Large intestine (tissue), 3 donors: ENCODE results near the gene SEPHS1. TPM values are rescaled to one million over a fixed set of nuclear protein-coding genes. Genes with fewer than 3 reads are reported as not detected.

Source experiments
- DNase-seq, 2 donors: peaks; one replicate each; pipeline versions ENCODE4 v3.0.0 to v3.0.0-alpha.2; 2013
- H3K27ac ChIP-seq: one replicate; pipeline ENCODE4 v1.5.1; 2013; ENCODE audit warnings: low read length
- H3K27me3 ChIP-seq: 2 replicates; pipeline ENCODE4 v1.6.1; 2013; ENCODE audit warnings: low read length; ENCODE audit not compliant: control insufficient read depth, insufficient read depth
- H3K36me3 ChIP-seq: 2 replicates; pipeline ENCODE4 v1.6.1; 2013; ENCODE audit warnings: low read length; ENCODE audit not compliant: control insufficient read depth, insufficient read depth
- H3K4me1 ChIP-seq: one replicate; pipeline ENCODE4 v1.6.1; 2013; ENCODE audit warnings: low read length; ENCODE audit not compliant: control insufficient read depth, insufficient read depth
- H3K4me3 ChIP-seq: one replicate; pipeline ENCODE4 v1.5.1; 2013; ENCODE audit warnings: low read length
- H3K9me3 ChIP-seq: one replicate; pipeline ENCODE4 v1.6.1; 2013; ENCODE audit warnings: mild to moderate bottlenecking, low read depth, low read length, moderate library complexity; ENCODE audit not compliant: control insufficient read depth
- WGBS: methylation state at CpG from one replicate; pipeline ENCODE4 v1.1.5; 2013; ENCODE audit warnings: low lambda C conversion rate; ENCODE audit not compliant: insufficient coverage; 5-methylcytosine and 5-hydroxymethylcytosine counted together
- polyA plus RNA-seq: library from polyadenylated mRNA; unstranded; fragments of 120-200 nt; gene quantifications from one replicate; pipeline ENCODE4 v1.2.1, GENCODE V29; 2013

SEPHS1 gene
- polyA plus RNA-seq, 1 donor: 51.3 TPM

- Histone ChIP-seq H3K27me3 (no peaks in the 10 kb centered on the region), H3K36me3 (peaks cover 65% of the 10 kb centered on the region), H3K27ac (no peak overlapping the region), H3K4me1 (no peaks in the 10 kb centered on the region), H3K9me3 (no peaks in the 10 kb centered on the region), H3K4me3 (no peak overlapping the region)
- no CpG with 5 or more reads among the region's 3 CpGs for WGBS
- DNase-seq: no peak
Observed at GRCh38 chr10:13329565-13329964, 18.5 kb downstream of the SEPHS1 start.

- peaks cover 62% of the 10 kb centered on the region for H3K36me3 ChIP-seq
- no peak overlapping the region for H3K4me3 ChIP-seq
- H3K9me3 ChIP-seq: no peaks in the 10 kb centered on the region
- WGBS: 83% methylated on average over 1 of the region's 10 CpGs
- H3K27me3 ChIP-seq: no peaks in the 10 kb centered on the region
- H3K4me1 ChIP-seq: no peaks in the 10 kb centered on the region
- no peak for DNase-seq
- H3K27ac ChIP-seq: no peak overlapping the region
Observed at GRCh38 chr10:13328613-13329012, 19.5 kb downstream of the SEPHS1 start.

GRCh38 chr10:13328126-13328525 lies 20.0 kb downstream of the SEPHS1 start:
- WGBS: no CpG with 5 or more reads among the region's 5 CpGs
- H3K4me3 ChIP-seq: no peak overlapping the region
- H3K9me3 ChIP-seq: no peaks in the 10 kb centered on the region
- H3K4me1 ChIP-seq: no peaks in the 10 kb centered on the region
- peaks cover 60% of the 10 kb centered on the region for H3K36me3 ChIP-seq
- no peak overlapping the region for H3K27ac ChIP-seq
- DNase-seq: no peak
- no peaks in the 10 kb centered on the region for H3K27me3 ChIP-seq

- WGBS: no CpG with 5 or more reads among the region's 3 CpGs
- H3K4me1 ChIP-seq: no peaks in the 10 kb centered on the region
- H3K9me3 ChIP-seq: no peaks in the 10 kb centered on the region
- H3K27ac ChIP-seq: no peak overlapping the region
- peaks cover 62% of the 10 kb centered on the region for H3K36me3 ChIP-seq
- H3K27me3 ChIP-seq: no peaks in the 10 kb centered on the region
- no peak for DNase-seq
- H3K4me3 ChIP-seq: no peak overlapping the region
Observed at GRCh38 chr10:13327534-13327933, 20.6 kb downstream of the SEPHS1 start.

GRCh38 chr10:13322615-13323148 lies 25.4 kb downstream of the SEPHS1 start:
- no peak for DNase-seq
- Histone ChIP-seq H3K27me3 (no peaks in the 10 kb centered on the region), H3K36me3 (peaks cover 65% of the 10 kb centered on the region), H3K4me3 (no peak overlapping the region), H3K4me1 (no peaks in the 10 kb centered on the region), H3K9me3 (no peaks in the 10 kb centered on the region), H3K27ac (no peak overlapping the region)
- WGBS: no CpG with 5 or more reads among the region's 24 CpGs

GRCh38 chr10:13321576-13321975 lies 26.5 kb downstream of the SEPHS1 start:
- peaks cover 64% of the 10 kb centered on the region for H3K36me3 ChIP-seq
- no peaks in the 10 kb centered on the region for H3K9me3 ChIP-seq
- no peak overlapping the region for H3K27ac ChIP-seq
- no peaks in the 10 kb centered on the region for H3K4me1 ChIP-seq
- H3K27me3 ChIP-seq: no peaks in the 10 kb centered on the region
- 100% methylated on average over 1 of the region's 13 CpGs for WGBS
- DNase-seq: no peak
- no peak overlapping the region for H3K4me3 ChIP-seq

- Histone ChIP-seq H3K4me3 (no peak overlapping the region), H3K9me3 (no peaks in the 10 kb centered on the region), H3K27me3 (no peaks in the 10 kb centered on the region), H3K27ac (no peak overlapping the region), H3K36me3 (peaks cover 48% of the 10 kb centered on the region), H3K4me1 (no peaks in the 10 kb centered on the region)
- no peak for DNase-seq
- WGBS: no CpG with 5 or more reads among the region's 7 CpGs
Observed at GRCh38 chr10:13319166-13319565, 28.9 kb downstream of the SEPHS1 start.

GRCh38 chr10:13317474-13317873 lies 30.6 kb downstream of the SEPHS1 start:
- peaks cover 35% of the 10 kb centered on the region for H3K36me3 ChIP-seq
- no peak overlapping the region for H3K4me3 ChIP-seq
- H3K27me3 ChIP-seq: no peaks in the 10 kb centered on the region
- no CpG with 5 or more reads among the region's 6 CpGs for WGBS
- no peaks in the 10 kb centered on the region for H3K9me3 ChIP-seq
- no peaks in the 10 kb centered on the region for H3K4me1 ChIP-seq
- no peak overlapping the region for H3K27ac ChIP-seq
- no peak for DNase-seq

GRCh38 chr10:13316635-13317311 lies 31.3 kb downstream of the SEPHS1 start:
- Histone ChIP-seq H3K27me3 (no peaks in the 10 kb centered on the region), H3K27ac (no peak overlapping the region), H3K36me3 (peaks cover 28% of the 10 kb centered on the region), H3K4me1 (no peaks in the 10 kb centered on the region), H3K9me3 (no peaks in the 10 kb centered on the region), H3K4me3 (no peak overlapping the region)
- 80% methylated on average over 1 of the region's 7 CpGs for WGBS
- DNase-seq: no peak

GRCh38 chr10:13315361-13315760 lies 32.7 kb downstream of the SEPHS1 start:
- Histone ChIP-seq H3K4me1 (no peaks in the 10 kb centered on the region), H3K4me3 (no peak overlapping the region), H3K9me3 (no peaks in the 10 kb centered on the region), H3K27ac (no peak overlapping the region), H3K27me3 (no peaks in the 10 kb centered on the region), H3K36me3 (peaks cover 16% of the 10 kb centered on the region)
- DNase-seq: no peak

GRCh38 chr10:13311177-13311575 lies 36.9 kb downstream of the SEPHS1 start:
- no peaks in the 10 kb centered on the region for H3K36me3 ChIP-seq
- H3K4me3 ChIP-seq: no peak overlapping the region
- no peaks in the 10 kb centered on the region for H3K4me1 ChIP-seq
- DNase-seq: no peak
- no peak overlapping the region for H3K27ac ChIP-seq
- WGBS: no CpG with 5 or more reads among the region's 5 CpGs
- no peaks in the 10 kb centered on the region for H3K27me3 ChIP-seq
- no peaks in the 10 kb centered on the region for H3K9me3 ChIP-seq
